ENCODE measurements around the gene PRMT9. TPM values are rescaled to one million over a fixed set of nuclear protein-coding genes. Genes with fewer than 3 reads are reported as not detected.

The PRMT9 gene
- total and polyA plus RNA-seq, 9 of the 15 experiments (the other 6 are each of a cell fraction or from before 2014, with no cell fraction given) = 3.5 to 15.6 (median 7.2) TPM

- no peak for TF ChIP-seq CHD7 (IDR thresholded peaks at IDR 0.05; ENCODE audit: low read depth, low read length)
These were observed 5.9 kb downstream of the PRMT9 start (continued) for GRCh38 chr4:147678106-147678505.

Data from K562 (cell line).